Smooth muscle cell of the brain vasculature (primary cell): ENCODE data around the gene MTMR8.

ENCODE experiments used
- DNase-seq: peaks from one replicate; pipeline ENCODE4 v3.0.0-alpha.2; 2012; ENCODE audit warnings: low read depth, low spot score

MTMR8 gene

GRCh38 chrX:64313624-64314023, 81.6 kb downstream of the MTMR8 start:
- no peak for DNase-seq

- no peak for DNase-seq
Observed at GRCh38 chrX:64306712-64307111, 88.5 kb downstream of the MTMR8 start.

- DNase-seq, result no peak
Observed at GRCh38 chrX:64291123-64291522, 104.1 kb downstream of the MTMR8 start.

GRCh38 chrX:64265265-64265664, 130.0 kb downstream of the MTMR8 start:
- no peak for DNase-seq

GRCh38 chrX:64230123-64230970, 164.9 kb downstream of the MTMR8 start, which contains the start of gene ASB12:
Gene ASB12, minus strand, starts transcription at chrX:64230607. Its CDS starts 4,957 bp downstream, at chrX:64225650.
- no peak for DNase-seq

GRCh38 chrX:64229154-64229553, 166.1 kb downstream of the MTMR8 start:
- no peak for DNase-seq
